Endometrial microvascular endothelial cells (primary cell): ENCODE measurements around the gene MAML1. TPM values are rescaled to one million over a fixed set of nuclear protein-coding genes. Genes with fewer than 3 reads are reported as not detected.

Experiments used
- in situ Hi-C: cut with HindIII; loops from 2 replicates; pipeline ENCODE4 v1.10.0; 2017; ENCODE audit warnings: low sequenced_read_pairs, low pct_unique_long_range_greater_than_20kb; ENCODE audit errors: inconsistent ontology term
- total RNA-seq: library from RNA; depleted of rRNA; stranded (reverse); fragments of >200 nt; gene quantifications from one replicate; pipeline ENCODE4 v1.2.3, GENCODE V29; 2015; ENCODE audit errors: inconsistent ontology term

Gene MAML1
- total RNA-seq, 1 donor from 2014 or later: 13.6 TPM

DNA sequence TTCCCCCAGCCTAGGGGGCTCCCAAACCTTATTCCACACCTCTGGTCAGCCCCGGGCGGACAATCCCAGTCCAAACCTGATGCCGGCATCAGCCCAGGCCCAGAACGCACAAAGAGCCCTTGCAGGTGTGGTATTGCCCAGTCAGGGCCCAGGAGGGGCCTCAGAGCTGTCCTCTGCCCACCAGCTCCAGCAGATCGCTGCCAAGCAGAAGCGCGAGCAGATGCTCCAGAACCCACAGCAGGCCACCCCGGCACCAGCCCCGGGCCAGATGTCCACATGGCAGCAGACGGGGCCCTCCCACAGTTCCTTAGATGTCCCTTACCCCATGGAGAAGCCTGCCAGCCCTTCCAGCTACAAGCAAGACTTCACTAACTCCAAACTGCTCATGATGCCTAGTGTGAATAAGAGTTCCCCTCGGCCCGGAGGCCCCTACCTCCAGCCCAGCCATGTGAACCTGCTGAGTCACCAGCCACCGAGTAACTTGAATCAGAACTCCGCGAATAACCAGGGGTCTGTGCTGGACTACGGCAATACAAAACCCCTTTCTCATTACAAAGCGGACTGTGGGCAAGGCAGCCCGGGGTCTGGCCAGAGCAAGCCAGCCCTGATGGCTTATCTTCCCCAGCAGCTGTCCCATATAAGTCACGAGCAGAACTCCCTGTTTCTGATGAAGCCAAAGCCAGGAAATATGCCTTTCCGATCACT is 33.6 kb downstream of the MAML1 start:
- in situ Hi-C loops: no loop called here

DNA sequence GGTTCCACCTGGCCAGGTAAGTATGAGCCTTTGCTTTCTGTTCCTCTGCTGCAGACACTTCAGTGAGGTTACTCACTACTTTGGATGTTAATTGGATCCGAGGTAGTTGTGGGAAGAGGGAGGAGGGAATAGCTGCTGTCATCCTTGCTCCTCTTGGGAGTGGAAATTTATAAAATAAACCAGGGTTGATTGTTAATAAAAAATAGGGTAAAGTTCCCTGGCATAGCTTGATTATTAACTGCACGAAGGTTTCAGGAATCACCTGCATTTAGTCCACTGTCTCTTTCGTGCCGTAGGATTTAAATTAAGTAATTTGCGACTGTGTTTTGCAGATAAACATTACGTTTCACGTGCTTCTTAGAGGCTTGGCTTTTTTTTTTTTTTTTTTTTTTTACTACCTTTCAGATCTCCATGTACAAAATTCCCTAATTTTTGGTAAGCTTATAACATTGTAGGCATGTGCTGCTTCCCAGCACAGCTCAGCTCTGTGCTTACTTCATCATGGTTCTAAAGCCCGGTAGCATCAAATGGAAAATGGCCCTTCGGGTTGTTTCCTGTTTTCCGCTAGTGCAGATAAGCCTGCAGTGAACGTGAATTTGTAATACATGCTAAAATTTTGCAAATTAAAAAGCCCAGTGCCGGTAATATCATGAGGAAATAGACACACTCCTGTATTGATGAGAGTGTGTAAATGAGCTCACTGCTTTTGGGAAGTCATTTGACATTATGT is 34.3 kb downstream of the MAML1 start:
- in situ Hi-C loops: no loop called here

DNA sequence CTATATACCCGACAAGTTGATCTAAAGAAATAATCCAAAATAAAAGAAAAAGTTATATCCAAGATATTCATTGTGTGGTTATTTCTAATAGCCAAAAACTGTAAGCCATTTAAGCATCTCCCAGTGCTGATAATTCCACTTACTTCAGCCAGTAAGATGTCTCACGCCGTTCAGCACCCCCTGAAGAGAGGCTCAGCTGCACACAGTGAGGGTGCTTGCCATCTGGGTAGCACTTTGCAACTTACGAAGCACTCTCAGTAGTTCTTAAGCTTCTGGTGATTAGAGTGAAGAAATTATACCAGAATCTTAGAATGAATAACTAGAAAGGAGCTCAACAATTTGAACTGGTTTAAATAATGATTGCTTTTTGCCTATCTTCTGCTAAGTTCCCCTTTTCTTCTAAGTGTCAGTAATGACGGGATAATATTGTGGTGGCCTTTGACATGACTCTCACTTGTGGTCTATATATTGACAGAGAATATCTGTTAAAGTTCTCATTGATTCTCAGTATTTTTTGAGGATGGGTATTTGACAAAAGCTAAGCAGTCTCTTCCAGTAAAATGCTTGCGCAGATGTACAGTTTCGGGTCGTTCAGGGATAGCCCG is 35.0 kb downstream of the MAML1 start:
- in situ Hi-C loops: no loop called here

DNA sequence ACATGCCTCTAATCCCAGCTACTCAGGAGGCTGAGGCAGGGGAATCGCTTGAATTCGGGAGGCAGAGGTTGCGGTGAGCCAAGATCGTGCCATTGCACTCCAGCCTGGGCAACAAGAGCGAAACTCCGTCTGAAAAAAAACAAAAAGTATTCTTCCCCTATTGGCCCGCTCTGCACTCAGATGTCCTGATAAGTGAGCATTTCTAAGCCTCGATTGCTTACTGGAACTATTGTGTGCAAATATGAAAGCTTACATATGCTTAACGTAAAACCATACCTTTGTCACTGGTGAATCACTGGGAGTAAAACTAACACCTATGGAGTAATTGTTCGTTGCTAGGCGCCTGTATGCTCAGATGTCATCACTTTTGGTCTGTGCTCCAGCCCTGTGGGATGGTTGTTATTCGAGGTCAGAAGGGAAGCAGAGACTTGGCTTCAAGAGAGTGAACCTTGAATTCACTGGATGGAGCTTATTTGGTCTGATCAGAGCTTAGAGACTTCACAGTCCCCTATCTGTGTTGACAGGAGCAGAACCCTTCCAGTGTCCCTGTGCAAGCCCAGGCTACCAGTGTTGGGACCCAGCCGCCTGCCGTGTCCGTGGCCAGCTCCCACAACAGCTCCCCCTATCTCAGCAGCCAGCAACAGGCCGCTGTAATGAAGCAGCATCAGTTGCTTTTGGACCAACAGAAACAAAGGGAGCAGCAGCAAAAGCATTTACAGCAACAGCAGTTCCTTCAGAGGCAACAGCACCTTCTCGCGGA is 35.9 kb downstream of the MAML1 start:
- in situ Hi-C loops: no loop called here

DNA sequence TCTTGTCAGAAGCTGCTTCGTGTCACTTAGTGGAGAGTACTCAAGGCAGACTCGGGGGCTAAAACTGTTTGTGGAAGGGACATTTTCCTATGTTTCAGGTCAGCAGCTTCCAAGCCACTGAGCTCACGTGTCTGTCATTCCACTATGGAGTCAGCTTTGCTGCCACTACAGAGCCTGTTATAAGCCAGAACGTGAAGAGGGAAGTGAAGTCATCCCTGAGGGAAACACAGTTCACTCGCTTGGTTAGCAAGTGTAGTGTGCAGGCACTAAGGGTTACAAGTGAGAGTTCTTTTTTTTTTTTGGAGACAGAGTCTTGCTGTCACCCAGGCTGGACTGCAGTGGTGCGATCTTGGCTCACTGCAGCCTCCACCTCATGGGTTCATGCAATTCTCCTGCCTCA is 36.6 kb downstream of the MAML1 start:
- in situ Hi-C loops: no loop called here

DNA sequence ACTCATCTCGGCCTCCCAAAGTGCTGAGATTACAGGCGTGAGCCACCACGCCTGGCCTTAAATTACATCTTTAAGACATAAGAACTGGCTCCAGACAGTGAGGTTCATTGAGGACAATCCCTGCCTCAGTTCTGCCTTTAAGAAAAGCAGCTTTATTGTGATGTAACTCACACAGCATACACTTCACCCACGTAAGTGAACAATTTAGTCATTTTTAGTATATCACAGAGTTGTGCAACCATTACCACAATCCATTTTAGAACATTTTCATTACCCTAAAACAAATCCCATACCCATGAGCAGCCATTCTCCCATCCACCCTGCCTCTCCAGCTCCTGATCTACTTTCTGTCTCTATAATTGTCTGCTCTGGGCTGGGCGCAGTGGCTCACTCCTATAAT is 37.2 kb downstream of the MAML1 start:
- in situ Hi-C loops: no loop called here

DNA sequence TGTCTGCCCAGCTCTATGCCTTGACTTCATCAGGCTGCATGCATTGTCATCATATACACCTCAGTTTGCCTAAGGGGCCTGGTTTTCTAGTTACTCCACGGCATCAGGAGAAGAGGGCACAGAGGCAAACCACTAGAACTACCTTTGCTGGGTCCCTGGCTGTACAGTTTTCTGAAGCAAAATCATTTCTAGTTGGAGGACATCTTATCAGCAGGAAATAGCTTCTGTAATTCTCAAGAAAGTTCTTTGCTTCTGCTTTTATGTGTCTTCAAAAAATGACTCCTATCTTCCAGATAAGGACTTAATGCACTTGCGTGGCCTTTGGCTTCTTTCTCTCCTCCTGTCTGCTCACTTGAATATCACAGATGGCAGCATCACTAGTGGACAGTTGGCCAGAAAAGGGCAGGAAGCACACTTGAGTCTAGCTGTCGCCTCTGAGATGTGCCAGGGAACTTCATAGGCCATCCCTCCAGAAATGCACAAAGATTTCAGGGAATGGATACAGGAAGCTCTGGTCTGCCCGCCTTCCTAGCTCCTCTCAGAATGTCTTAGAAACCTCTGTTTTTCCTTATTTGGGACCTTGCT is 38.8 kb downstream of the MAML1 start:
- in situ Hi-C loops: no loop called here

DNA sequence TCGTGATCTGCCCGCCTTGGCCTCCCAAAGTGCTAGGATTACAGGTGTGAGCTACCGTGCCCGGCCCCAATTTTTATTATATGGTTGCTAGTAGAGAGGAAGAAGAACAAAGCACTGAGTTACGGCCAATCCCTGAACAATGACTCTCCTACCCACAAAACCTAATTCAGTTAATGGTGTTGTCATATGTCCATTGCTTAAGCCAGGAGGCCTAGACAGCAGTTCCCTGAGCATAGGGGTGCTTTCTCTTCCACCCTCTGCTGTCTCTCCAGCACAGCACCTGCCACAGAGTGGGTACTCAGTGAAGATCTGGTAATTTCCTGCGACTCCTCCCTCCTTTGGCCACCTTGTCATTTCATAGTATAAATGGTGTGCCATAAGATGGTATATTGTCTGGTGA is 39.7 kb downstream of the MAML1 start:
- in situ Hi-C loops: no loop called here

DNA sequence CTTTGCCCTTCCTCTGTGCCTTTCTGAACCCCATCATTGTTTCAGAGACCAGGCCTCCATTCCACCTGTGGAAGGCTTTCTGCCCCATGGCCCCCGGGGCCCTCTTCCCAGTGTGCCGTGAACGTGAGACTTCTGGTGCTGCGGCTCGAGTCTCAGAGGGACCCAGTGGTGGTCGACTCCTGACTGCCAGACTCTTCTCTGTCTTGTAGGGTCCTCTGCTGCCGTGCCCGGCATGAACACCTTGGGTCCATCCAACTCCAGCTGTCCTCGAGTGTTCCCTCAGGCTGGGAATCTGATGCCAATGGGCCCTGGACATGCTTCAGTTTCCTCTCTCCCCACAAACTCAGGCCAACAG is 41.0 kb downstream of the MAML1 start:
- in situ Hi-C loops: no loop called here

DNA sequence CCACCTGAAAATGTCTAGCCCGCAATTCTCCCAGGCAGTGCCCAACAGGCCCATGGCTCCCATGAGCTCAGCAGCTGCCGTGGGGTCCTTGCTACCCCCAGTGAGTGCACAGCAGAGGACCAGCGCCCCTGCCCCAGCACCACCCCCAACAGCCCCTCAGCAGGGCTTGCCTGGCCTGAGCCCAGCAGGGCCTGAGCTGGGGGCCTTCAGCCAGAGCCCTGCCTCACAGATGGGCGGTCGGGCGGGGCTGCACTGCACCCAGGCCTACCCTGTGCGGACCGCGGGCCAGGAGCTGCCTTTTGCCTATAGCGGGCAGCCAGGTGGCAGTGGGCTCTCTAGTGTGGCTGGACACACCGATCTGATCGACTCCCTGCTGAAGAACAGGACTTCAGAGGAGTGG is 41.8 kb downstream of the MAML1 start:
- in situ Hi-C loops: no loop called here

DNA sequence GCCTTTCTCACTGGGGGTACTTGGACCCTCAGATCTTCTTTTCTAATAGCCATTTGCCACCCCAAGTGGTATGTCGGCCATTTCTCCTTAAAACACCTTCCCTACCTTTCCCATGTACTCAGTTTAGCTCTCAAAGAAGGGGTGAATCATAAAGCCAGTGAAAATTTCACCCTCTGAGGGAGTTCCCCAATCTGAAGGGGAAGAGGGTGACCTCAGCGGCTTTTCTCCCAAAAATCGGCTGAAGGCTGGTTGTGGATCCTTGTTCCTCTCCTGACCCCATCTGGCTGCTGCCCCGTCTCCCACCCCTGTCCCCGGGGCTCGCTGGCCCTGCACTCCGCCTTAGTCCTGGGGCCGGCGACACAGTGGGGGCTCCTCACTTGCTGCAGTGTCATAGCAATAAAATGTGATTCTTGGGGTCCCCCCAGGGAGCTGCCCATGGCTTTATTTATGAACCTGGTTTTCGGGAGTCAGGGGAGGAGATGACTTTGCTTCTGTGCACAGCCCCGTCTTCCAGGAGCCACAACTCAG is 43.9 kb downstream of the MAML1 start:
- in situ Hi-C loops: no loop called here

DNA sequence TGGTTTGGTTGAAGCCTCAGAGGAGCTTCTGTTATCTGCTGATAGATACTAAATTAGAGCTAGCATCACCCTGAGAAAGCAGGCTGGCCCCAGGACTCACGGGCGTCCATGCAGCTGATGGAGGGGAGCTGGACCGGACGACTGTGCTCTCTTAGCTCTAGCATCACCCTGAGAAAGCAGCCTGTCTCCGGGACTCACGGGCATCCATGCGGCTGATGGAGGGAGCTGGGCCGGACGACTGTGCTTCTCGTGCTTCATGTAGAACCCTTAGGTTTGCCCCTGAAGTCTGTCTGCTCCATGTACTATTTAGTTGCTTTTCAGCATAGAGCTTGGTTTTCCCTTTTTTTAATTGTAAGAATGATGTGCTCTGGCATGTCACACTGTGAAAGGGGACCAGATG is 44.8 kb downstream of the MAML1 start:
- in situ Hi-C loops: no loop called here

DNA sequence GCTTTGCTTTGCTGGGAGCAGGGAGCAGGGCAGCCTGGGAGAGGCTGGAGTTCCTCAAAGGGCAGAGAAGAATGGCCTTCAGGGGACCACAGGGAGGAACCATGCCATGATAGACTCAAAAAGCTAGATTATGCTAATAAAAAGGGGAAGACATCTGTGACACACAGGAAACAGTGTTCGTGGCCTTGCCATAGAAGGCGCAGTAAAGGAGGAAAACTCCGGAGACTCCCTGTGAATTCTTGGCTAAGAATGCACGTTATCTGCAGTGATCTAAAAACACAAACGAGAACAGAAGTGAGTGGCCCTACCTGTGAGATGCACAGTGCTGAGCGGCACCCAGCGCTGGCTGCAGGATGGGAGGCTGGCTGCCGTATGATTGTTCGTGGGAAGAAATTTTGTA is 45.3 kb downstream of the MAML1 start:
- in situ Hi-C loops: no loop called here

DNA sequence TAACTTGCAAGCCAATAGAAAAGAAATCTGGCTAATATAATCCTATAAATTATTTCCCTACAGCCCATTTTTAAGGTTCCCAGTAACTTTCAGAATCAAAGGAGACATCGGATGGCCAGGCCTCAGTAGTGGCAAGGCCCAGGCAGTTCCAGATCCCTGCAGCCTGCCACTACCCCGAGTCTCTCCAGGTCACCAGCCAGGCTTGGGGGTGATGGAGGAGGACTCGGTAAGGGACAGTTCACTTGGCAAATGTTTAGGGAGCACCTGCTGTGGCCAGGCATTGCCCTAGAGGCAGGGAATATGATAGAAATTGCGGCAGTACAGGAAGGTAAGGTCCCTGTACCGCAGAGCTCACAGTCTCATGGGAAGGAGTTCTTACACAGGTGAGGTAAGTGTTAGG is 46.0 kb downstream of the MAML1 start:
- in situ Hi-C loops: no loop called here

DNA sequence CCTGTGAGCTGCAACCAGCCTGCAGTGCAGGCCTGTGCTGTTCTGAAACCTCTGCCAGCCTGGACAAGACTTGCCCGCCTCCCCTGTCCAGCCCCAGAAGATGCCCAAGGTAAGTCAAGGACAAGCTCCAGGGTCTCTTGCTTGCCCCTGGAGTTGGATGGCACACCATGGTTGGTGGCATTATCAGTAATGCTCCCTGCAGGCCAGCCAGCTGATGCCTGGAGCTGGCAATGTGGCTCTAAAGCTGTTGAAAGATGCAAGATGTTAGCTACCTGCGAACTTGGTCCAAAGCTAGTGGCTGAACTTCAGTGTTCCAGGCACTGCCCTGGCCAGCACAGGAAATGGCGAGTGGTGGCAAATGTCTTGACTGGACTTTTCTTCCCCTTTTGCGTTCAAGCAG is 47.2 kb downstream of the MAML1 start:
- in situ Hi-C loops: no loop called here

DNA sequence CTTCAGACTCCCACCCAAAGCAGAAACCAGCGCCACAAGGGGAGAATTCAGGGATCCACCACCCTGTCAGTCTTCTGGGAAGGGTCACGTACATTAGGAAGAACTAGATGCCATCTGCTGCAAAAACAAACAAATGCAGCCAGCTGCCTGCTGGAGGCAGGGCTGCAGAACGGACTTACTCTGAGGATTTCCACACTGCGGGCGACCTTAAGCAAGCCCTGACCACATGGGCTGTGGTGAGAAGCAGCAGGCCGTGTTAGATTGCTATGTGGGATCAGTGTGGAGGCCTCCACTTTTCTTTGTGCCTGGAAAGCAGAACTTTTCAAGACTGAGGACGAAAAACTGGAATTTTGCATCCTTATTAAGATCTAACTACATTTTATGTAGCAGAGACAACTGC is 47.7 kb downstream of the MAML1 start:
- in situ Hi-C loops: no loop called here

DNA sequence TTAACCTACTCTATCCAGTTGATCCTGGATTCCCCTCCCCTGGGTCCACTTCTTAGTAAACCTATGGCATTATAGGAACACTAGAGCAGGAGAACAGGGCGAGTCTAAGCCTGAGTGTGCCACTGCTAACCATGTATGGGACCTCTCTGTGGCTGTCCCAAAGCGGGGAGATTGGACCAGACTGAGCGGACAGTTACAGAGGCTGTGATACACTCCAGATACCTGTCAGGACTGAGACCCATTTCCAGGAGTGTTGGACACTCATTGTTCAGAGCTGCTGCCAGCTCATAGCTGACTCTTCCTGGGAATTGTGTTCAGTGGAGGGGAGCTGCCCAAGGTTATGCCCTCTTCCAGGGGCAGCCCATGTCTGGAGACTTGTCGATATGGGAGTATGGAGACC is 49.2 kb downstream of the MAML1 start:
- in situ Hi-C loops: no loop called here

DNA sequence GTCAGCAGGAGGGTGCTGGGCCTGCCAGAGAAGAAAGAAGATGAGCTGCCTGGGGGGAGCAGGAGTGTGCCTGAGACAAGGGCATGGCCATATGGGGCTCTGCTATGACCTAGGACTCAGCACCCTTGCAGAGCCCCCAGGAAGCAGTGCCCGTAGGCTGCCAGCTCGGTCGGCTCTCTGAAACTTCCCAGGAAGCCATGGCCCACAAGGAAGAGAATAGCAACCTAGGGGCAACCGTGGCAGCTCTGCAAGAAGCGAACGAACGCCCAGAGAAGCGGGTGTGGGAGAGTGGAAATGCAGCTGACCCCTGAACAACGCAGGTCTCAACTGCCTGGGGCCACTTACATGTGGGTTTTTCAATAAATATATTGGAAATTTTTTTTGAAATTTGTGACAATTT is 50.5 kb downstream of the MAML1 start:
- in situ Hi-C loops: no loop called here

DNA sequence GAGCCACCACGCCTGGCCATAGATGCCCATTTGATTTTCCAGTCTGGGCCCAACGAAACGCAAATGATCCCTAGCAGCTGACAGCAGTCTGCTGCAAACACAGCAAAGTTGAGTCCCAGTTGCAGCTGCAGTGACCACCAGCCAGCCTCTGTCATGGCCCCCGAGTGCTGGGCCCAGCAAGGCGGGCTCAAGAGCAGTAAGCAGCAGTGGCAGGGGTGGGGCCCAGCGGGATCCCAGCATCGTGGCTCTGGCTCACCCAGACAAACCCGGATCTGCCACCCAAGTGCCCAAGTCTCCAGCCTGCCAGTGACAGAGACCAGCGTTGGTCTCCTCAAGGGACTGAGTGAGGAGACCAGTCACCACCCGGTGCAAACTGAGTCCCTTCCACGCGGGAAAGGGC is 54.2 kb downstream of the MAML1 start:
- in situ Hi-C loops: no loop called here
